Brain microvascular endothelial cell (primary cell): ENCODE measurements around the gene NAGPA.
A peak's percentile ranks its signal among the peaks of the same experiment; 100 is the strongest.

Source experiments
- DNase-seq: peaks from one replicate; pipeline ENCODE4 v3.0.0-alpha.2; 2020
- H3K27ac ChIP-seq: fragments of 250-450 bp; sonication (Bioruptor Pico); 2 replicates; pipeline ENCODE4 v1.5.1; 2020; ENCODE audit warnings: mild to moderate bottlenecking, moderate library complexity
- H3K27me3 ChIP-seq: fragments of 250-450 bp; sonication (Bioruptor Pico); replicated peaks from 2 replicates; pipeline ENCODE4 v1.5.1; 2020; ENCODE audit warnings: mild to moderate bottlenecking
- H3K36me3 ChIP-seq: fragments of 250-450 bp; sonication (Bioruptor Pico); replicated peaks from 2 replicates; pipeline ENCODE4 v1.5.1; 2020; ENCODE audit warnings: mild to moderate bottlenecking
- H3K4me3 ChIP-seq: 2 replicates; pipeline ENCODE4 v1.5.1; 2011; ENCODE audit warnings: low read depth, mild to moderate bottlenecking, control low read depth, low read length, moderate library complexity
- CTCF ChIP-seq: IDR thresholded peaks from 2 replicates; pipeline ENCODE4 v1.5.1; 2011; ENCODE audit warnings: low read depth, mild to moderate bottlenecking, moderate library complexity, low read length, control low read depth, inconsistent platforms; ENCODE audit errors: missing control alignments
- in situ Hi-C: cut with HindIII; loops from 2 replicates; pipeline ENCODE4 v1.10.0; 2017; ENCODE audit warnings: low sequenced_read_pairs, low pct_ligation_motif_present

NAGPA gene

GRCh38 chr16:5042574-5043171 lies 8.9 kb upstream of the NAGPA start:
- Histone ChIP-seq H3K27ac (no peak overlapping the region), H3K27me3 (no peaks in the 10 kb centered on the region), H3K36me3 (no peaks in the 10 kb centered on the region), H3K4me3 (no peak overlapping the region)
- in situ Hi-C loops = no loop called here
- TF ChIP-seq CTCF = peak; percentile 25
- peak; percentile 24 for DNase-seq

- peak; percentile 44 for DNase-seq
- Histone ChIP-seq H3K27ac (no peak overlapping the region), H3K36me3 (no peaks in the 10 kb centered on the region), H3K4me3 (no peak overlapping the region), H3K27me3 (no peaks in the 10 kb centered on the region)
- no peak for TF ChIP-seq CTCF
- in situ Hi-C loops = no loop called here
Measured at GRCh38 chr16:5041600-5042133, 7.9 kb upstream of the NAGPA start.

GRCh38 chr16:5040451-5040850 lies 6.7 kb upstream of the NAGPA start:
- Histone ChIP-seq H3K4me3 (no peak overlapping the region), H3K27ac (no peak overlapping the region), H3K27me3 (no peaks in the 10 kb centered on the region), H3K36me3 (no peaks in the 10 kb centered on the region)
- DNase-seq = no peak
- in situ Hi-C loops = no loop called here
- TF ChIP-seq CTCF = no peak

- H3K4me3 ChIP-seq = no peak overlapping the region
- no peaks in the 10 kb centered on the region for H3K36me3 ChIP-seq
- no peaks in the 10 kb centered on the region for H3K27me3 ChIP-seq
- peak; percentile 2 for TF ChIP-seq CTCF
- DNase-seq = no peak
- in situ Hi-C loops = no loop called here
- no peak overlapping the region for H3K27ac ChIP-seq
Measured at GRCh38 chr16:5036228-5037156, 2.8 kb upstream of the NAGPA start.

- Histone ChIP-seq H3K27ac (no peak overlapping the region), H3K36me3 (no peaks in the 10 kb centered on the region), H3K27me3 (no peaks in the 10 kb centered on the region), H3K4me3 (no peak overlapping the region)
- no peak for DNase-seq
- TF ChIP-seq CTCF = no peak
- in situ Hi-C loops = no loop called here
Measured at GRCh38 chr16:5035909-5036227, 2.1 kb upstream of the NAGPA start.
